SK-N-SH (cell line): ENCODE data around the gene LDLRAP1.

Experiments
- CTCF ChIP-seq: fragments of 200-600 bp; sonication (generic); IDR thresholded peaks from 2 replicates; pipeline ENCODE4 v1.6.1; 2017; ENCODE audit warnings: antibody characterized with exemption, mild to moderate bottlenecking, moderate library complexity
- EZH2phosphoT487 ChIP-seq: fragments of 200-600 bp; sonication (generic); IDR thresholded peaks from 2 replicates; pipeline ENCODE4 v1.6.1; 2017; ENCODE audit warnings: low read depth, mixed run types, mild to moderate bottlenecking, antibody characterized with exemption, moderate library complexity, borderline replicate concordance
- JUND ChIP-seq: IDR thresholded peaks from 2 replicates; pipeline ENCODE4 v1.4.0; 2012
- NRF1 ChIP-seq: IDR thresholded peaks from 2 replicates; pipeline ENCODE4 v1.6.1; 2012; ENCODE audit warnings: low read depth, mild to moderate bottlenecking, low read length
- RCOR1 ChIP-seq: fragments of 150-350 bp; IDR thresholded peaks from 2 replicates; pipeline ENCODE4 v1.6.1; 2017; ENCODE audit warnings: antibody characterized with exemption, low read length
- RFX5 ChIP-seq: IDR thresholded peaks from 2 replicates; pipeline ENCODE4 v1.6.1; 2012; ENCODE audit warnings: mild to moderate bottlenecking, improper control_type of control experiment, low read length
- SMC3 ChIP-seq: IDR thresholded peaks from 2 replicates; pipeline ENCODE4 v1.6.1; 2012; ENCODE audit warnings: low read depth, low read length, improper control_type of control experiment
- YY1 ChIP-seq: IDR thresholded peaks from 2 replicates; pipeline ENCODE4 v1.4.0; 2012; ENCODE audit warnings: low read depth, mild to moderate bottlenecking
- TF ChIP-seq, protein P1 (sequence below): IDR thresholded peaks from 2 replicates; pipeline ENCODE4 v1.6.1; 2012; ENCODE audit warnings: mild to moderate bottlenecking, low read depth, low read length, moderate library complexity

DNA sequence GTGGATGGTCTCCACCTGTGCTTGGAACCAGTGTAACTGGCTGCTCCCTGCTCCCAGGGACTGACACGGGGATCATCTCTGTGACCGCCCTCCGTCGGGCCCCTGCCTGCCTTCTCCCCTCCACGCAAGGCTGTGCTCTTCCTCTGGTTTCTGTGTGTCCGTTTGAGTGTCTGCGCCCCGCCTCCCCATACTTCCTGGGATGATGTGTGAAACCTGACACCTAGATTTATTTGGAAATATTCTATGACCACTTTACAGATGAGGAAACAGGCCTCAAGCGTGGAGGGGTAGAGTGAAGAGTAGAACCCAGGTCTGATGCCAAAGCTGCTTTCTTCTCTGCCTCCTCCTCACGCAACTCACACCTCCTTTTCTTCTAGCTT is 24.3 kb downstream of the LDLRAP1 start:
- TF ChIP-seq CTCF (no peak), YY1 (no peak), RCOR1 (no peak), RFX5 (no peak), EZH2phosphoT487 (no peak), SMC3 (no peak), JUND (no peak), NRF1 (no peak)
- TF ChIP-seq, protein P1, sequence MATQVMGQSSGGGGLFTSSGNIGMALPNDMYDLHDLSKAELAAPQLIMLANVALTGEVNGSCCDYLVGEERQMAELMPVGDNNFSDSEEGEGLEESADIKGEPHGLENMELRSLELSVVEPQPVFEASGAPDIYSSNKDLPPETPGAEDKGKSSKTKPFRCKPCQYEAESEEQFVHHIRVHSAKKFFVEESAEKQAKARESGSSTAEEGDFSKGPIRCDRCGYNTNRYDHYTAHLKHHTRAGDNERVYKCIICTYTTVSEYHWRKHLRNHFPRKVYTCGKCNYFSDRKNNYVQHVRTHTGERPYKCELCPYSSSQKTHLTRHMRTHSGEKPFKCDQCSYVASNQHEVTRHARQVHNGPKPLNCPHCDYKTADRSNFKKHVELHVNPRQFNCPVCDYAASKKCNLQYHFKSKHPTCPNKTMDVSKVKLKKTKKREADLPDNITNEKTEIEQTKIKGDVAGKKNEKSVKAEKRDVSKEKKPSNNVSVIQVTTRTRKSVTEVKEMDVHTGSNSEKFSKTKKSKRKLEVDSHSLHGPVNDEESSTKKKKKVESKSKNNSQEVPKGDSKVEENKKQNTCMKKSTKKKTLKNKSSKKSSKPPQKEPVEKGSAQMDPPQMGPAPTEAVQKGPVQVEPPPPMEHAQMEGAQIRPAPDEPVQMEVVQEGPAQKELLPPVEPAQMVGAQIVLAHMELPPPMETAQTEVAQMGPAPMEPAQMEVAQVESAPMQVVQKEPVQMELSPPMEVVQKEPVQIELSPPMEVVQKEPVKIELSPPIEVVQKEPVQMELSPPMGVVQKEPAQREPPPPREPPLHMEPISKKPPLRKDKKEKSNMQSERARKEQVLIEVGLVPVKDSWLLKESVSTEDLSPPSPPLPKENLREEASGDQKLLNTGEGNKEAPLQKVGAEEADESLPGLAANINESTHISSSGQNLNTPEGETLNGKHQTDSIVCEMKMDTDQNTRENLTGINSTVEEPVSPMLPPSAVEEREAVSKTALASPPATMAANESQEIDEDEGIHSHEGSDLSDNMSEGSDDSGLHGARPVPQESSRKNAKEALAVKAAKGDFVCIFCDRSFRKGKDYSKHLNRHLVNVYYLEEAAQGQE = no peak
